GM19438 (cell line): Measurements from ENCODE around the gene ZBTB7C.

ENCODE experiments used
- ATAC-seq: cut with Tn5 transposase; IDR thresholded peaks from one replicate; pipeline ENCODE4 v1.9.1; 2021; ENCODE audit warnings: low read depth; ENCODE audit not compliant: unreplicated experiment

ZBTB7C gene

DNA sequence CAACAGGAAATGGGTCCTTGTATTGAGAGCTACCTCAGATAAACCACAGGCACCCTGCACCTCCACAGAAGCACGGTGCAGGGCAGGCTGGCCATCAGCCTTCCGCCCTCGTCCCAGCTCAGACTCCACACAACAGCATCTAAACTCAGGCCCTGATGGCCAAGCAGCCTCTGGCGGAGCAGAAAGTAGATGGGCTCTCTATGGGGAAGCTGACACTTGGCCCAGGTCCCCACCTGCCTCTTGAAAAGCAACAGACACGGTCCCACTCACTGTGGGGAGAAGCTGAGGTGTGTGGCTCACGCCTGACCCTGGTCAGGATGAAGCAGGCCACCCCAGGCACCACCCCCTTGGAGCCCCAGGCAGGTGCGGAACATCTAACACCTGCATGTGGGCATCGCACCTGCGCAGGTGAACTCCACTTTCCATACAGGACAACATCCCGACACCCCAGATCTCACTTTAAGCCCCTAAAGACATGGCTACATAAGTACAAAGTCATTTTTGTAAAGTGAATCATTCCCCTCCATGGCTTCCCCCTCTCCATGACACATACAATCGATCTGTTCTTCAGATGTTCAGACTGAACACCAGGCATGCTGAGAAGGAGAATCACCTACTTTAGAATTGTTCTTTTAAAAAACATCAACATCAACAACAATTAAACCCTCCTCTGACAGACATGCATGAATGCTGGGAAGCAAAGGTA lies 208.4 kb downstream of the ZBTB7C start:
- ATAC-seq: no peak

DNA sequence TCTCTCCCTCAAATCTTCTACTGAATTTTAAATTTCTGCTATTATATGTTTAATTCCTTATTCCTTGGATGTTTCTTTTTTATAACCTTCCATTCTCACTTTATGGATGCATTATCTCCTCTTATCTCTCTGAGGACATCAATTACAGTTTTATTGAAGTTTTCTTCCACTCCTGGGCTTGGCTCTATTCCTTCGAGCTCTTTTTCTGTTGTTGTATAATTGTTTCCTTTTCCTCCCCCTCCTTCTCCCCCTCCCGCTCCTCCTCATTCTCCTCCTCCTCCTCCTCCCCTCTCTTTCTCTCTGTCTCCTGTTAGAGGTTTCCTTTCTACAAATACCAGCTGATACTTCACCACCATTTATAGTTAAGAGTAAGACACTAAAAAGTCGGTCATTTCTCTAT lies 209.8 kb downstream of the ZBTB7C start:
- ATAC-seq: no peak

- ATAC-seq: no peak
Measured at GRCh38 chr18:48197819-48198218, 211.4 kb downstream of the ZBTB7C start.

DNA sequence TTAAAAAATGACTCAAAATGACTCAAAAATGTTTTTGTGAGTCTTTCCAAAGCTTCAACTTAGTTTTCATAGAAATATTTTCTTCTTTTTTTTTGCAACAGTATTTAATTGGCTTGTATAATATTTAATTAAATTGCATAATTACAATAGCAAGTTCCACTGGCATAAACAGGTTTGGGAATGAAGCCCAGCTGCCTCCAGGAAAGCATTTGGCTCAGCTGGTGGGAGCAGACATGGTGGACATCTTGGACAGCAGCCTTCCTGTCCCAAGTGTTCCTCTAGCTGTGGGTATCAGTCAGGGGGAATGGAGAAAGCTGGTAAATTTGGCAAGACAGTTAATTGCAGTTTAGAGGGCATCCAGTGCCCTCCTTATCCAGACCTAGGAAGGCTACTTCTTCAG lies 213.4 kb downstream of the ZBTB7C start:
- ATAC-seq: no peak

DNA sequence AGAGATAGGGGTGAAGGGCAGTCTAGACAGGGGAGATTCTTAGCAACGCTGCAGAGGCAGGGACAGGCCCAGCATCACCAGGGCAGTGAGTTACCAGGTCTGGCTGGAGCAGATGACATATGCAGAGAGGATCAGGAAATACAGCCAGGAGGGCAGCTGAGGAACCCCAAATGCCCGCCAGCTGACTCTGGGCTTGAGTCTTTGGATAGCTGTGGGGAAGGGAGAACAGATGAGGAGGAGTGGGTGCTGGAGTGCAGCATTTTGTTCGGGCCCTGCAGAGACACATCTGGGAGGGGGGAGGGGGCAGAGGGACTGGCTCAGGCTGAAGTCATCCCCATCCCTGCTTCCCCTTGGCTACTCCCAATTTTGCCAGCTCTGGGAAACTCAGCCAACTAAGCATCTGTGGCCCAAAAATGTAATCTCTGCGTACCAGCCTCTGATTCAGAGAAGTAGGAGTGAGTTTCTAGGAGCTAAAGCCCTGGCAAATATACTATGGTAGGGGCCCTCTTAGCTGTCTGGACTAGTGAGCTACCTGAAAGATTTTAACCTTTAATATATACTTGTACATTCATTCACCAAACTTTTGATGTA lies 214.5 kb downstream of the ZBTB7C start:
- no peak for ATAC-seq

GRCh38 chr18:48193521-48194492 lies 215.4 kb downstream of the ZBTB7C start:
- no peak for ATAC-seq

DNA sequence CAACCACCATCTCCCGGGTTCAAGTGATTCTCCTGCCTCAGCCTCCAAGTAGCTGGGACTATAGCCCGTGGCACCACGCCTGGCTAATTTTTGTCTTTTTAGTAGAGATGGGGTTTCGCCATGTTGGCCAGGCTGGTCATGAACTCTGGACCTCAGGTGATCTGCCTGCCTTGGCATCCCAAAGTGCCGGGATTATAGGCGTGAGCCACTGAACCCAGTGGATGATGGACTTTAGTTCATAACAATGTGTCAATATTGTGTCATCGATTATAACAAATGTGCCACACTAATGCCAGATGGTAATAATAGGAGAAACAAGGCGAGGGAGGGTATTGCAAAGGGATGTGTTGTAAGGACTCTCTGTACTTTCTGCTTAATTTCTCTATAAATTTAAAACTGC lies 216.6 kb downstream of the ZBTB7C start:
- ATAC-seq: no peak

- ATAC-seq: no peak
Measured at GRCh38 chr18:48191494-48191893, 217.7 kb downstream of the ZBTB7C start.

GRCh38 chr18:48190994-48191393 lies 218.2 kb downstream of the ZBTB7C start:
- no peak for ATAC-seq

GRCh38 chr18:48188609-48189008 lies 220.6 kb downstream of the ZBTB7C start:
- ATAC-seq: no peak

- ATAC-seq: no peak
Measured at GRCh38 chr18:48186861-48187260, 222.3 kb downstream of the ZBTB7C start.

GRCh38 chr18:48186131-48186766 lies 222.9 kb downstream of the ZBTB7C start:
- ATAC-seq: no peak

DNA sequence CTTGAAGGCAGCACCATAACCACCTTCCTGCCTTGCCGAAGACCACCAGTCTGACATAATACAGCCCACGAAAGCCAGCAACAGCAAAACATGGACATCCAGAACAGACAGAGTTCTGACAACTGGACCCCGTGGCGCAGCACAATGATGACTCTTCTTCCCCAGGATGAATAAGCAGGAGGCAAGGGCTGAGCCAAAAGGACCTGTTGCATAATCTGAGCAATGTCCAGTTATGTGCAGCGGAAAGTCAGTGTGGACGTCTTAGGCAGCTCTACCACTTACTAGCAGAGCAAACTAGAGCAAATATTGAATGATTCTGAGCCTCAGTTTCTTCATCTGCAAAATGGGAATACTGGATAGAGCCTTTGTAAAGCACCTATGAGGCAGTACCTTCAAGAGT lies 225.1 kb downstream of the ZBTB7C start:
- ATAC-seq: no peak

DNA sequence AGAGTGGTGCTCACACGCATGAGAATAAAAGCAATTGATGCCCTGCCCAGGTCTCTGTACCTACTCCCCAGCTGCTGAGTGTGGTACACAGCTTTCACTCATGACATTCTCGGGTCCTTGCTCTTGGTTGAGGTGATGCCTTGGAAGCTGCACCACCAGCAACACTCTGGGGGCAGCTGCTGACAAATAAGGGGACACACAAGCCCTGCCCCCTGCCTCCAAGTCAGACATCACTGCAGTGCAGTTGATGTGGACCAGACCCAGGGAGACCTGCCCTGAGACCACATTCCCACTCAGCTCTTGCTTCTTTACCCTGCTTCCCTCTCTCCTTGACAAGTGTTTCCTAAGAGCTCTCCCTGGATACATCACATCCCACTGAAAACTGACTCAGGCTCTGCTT lies 225.6 kb downstream of the ZBTB7C start:
- ATAC-seq: no peak

- no peak for ATAC-seq
Measured at GRCh38 chr18:48182779-48183178, 226.4 kb downstream of the ZBTB7C start.

- ATAC-seq: no peak
Measured at GRCh38 chr18:48181857-48182256, 227.3 kb downstream of the ZBTB7C start.

GRCh38 chr18:48181087-48181823 lies 227.9 kb downstream of the ZBTB7C start:
- ATAC-seq: no peak

GRCh38 chr18:48179666-48180065 lies 229.5 kb downstream of the ZBTB7C start:
- no peak for ATAC-seq

DNA sequence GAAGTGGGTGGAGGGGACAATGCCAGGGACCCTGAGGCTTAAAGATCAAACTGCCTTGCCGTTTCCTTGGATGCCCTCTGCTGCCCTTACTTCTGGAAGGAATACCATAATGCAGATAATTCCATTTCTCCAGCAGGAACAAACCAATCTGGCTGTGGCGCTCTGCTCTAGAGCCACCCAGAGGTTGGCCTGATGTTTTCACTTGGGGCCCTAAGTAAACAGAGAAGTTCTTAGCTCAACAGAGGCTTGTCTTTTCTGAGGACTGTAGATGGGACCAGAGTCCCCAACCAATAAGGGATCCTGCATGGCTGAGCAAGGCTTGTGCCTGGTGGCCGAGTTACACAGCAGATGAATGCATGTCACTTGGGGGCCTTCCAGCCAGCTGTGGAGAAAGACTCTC lies 230.2 kb downstream of the ZBTB7C start:
- no peak for ATAC-seq

GRCh38 chr18:48176909-48177308 lies 232.3 kb downstream of the ZBTB7C start:
- no peak for ATAC-seq
